ENCODE results near the gene DHFR. TPM values are rescaled to one million over a fixed set of nuclear protein-coding genes. Genes with fewer than 3 reads are reported as not detected.
"Not testable (repeated sequence)": the region's sequence is repeated elsewhere in the genome, so short reads cannot be mapped to it uniquely, and the experiment has no call there.

The DHFR gene
- 90.5 and 95.9 TPM in 2 replicates for total RNA-seq

- intact Hi-C loops (cut with micrococcal nuclease): loop anchor here (1.0 to 10.0 kb wide), 8 partner anchors 167 to 1672 kb away; partner anchors contain the start of genes FAM151B, JMY, MTX3 and SERINC5
Observed at GRCh38 chr5:80654391-80655230, at the start of gene DHFR, which contains the start of gene MSH3. Gene DHFR, minus strand, starts transcription at chr5:80654983. Its CDS starts 494 bp downstream, at chr5:80654489. Gene MSH3, plus strand, starts transcription at chr5:80654652. Its CDS starts 76 bp downstream, at chr5:80654728.

- intact Hi-C loops (cut with micrococcal nuclease): no loop called here
Observed at GRCh38 chr5:80704221-80704620, 49.4 kb upstream of the DHFR start.

GRCh38 chr5:80703747-80704146, 49.0 kb upstream of the DHFR start:
- intact Hi-C loops (cut with micrococcal nuclease): no loop called here

GRCh38 chr5:80703291-80703690, 48.5 kb upstream of the DHFR start:
- intact Hi-C loops (cut with micrococcal nuclease): no loop called here

- intact Hi-C loops (cut with micrococcal nuclease): no loop called here
Observed at GRCh38 chr5:80701597-80701996, 46.8 kb upstream of the DHFR start.

- intact Hi-C loops (cut with micrococcal nuclease): no loop called here
Observed at GRCh38 chr5:80698369-80698768, 43.6 kb upstream of the DHFR start.

GRCh38 chr5:80697100-80697499, 42.3 kb upstream of the DHFR start:
- intact Hi-C loops (cut with micrococcal nuclease): no loop called here

GRCh38 chr5:80696450-80696849, 41.7 kb upstream of the DHFR start:
- intact Hi-C loops (cut with micrococcal nuclease): no loop called here

- intact Hi-C loops (cut with micrococcal nuclease): no loop called here
Observed at GRCh38 chr5:80695666-80696065, 40.9 kb upstream of the DHFR start.

- intact Hi-C loops (cut with micrococcal nuclease): loop anchor here (5.0 kb wide), 1 partner anchor 273 kb away; the partner anchor contains the start of gene RASGRF2
Observed at GRCh38 chr5:80689627-80690026, 34.8 kb upstream of the DHFR start.

- intact Hi-C loops (cut with micrococcal nuclease): loop anchor here (5.0 kb wide), 1 partner anchor 273 kb away; the partner anchor contains the start of gene RASGRF2
Observed at GRCh38 chr5:80688648-80689420, 34.1 kb upstream of the DHFR start.

GRCh38 chr5:80686757-80687156, 32.0 kb upstream of the DHFR start:
- intact Hi-C loops (cut with micrococcal nuclease): loop anchor here (1.0 to 5.0 kb wide), 5 partner anchors 276 to 612 kb away; partner anchors contain the start of gene RASGRF2

GRCh38 chr5:80676706-80677105, 21.9 kb upstream of the DHFR start:
- intact Hi-C loops (cut with micrococcal nuclease): no loop called here

- intact Hi-C loops (cut with micrococcal nuclease): loop anchor here (1.0 to 2.0 kb wide), 2 partner anchors 191 to 581 kb away; no protein-coding TSS in a partner anchor
Observed at GRCh38 chr5:80672140-80672736, 17.5 kb upstream of the DHFR start.

- intact Hi-C loops (cut with micrococcal nuclease): no loop called here
Observed at GRCh38 chr5:80668016-80668969, 13.5 kb upstream of the DHFR start.

GRCh38 chr5:80667384-80667783, 12.6 kb upstream of the DHFR start:
- intact Hi-C loops (cut with micrococcal nuclease): no loop called here

GRCh38 chr5:80665057-80665456, 10.3 kb upstream of the DHFR start:
- intact Hi-C loops (cut with micrococcal nuclease): no loop called here

GRCh38 chr5:80662108-80662507, 7.3 kb upstream of the DHFR start:
- intact Hi-C loops (cut with micrococcal nuclease): no loop called here

- intact Hi-C loops (cut with micrococcal nuclease): not testable (repeated sequence)
Observed at GRCh38 chr5:80660661-80661060, 5.9 kb upstream of the DHFR start.

- intact Hi-C loops (cut with micrococcal nuclease): loop anchor here (5.0 to 10.0 kb wide), 4 partner anchors 172 to 1422 kb away; partner anchors contain the start of genes FAM151B, JMY and MTX3
Observed at GRCh38 chr5:80659106-80659505, 4.3 kb upstream of the DHFR start.

Measured in T-helper 2 cell treated with Interferon-gamma antibody and Interleukin-4, amounts not matched to agents 100 ng/mL and 5 ng/mL, for 36 hours (primary cell).